Epithelial cell of proximal tubule (primary cell): ENCODE data around the gene TMEM52. TPM values are rescaled to one million over a fixed set of nuclear protein-coding genes. Genes with fewer than 3 reads are reported as not detected.

Source experiments
- DNase-seq: peaks from one replicate; pipeline ENCODE4 v3.0.0-alpha.2; 2011; ENCODE audit warnings: low read depth
- H3K4me3 ChIP-seq: 2 replicates; pipeline ENCODE4 v1.5.1; 2011; ENCODE audit warnings: low read depth, mild to moderate bottlenecking, low read length
- total RNA-seq: library from RNA; depleted of rRNA; stranded (reverse); fragments of >200 nt; gene quantifications from 2 replicates; pipeline ENCODE4 v1.2.3, GENCODE V29; 2015
- TF ChIP-seq, protein P1 (sequence below): conservative IDR thresholded peaks from 2 replicates; pipeline ENCODE4 v1.5.1; 2012; ENCODE audit warnings: low read depth, mild to moderate bottlenecking, low read length

The TMEM52 gene
- total RNA-seq, 1 donor from 2014 or later, result 0.75 TPM

DNA sequence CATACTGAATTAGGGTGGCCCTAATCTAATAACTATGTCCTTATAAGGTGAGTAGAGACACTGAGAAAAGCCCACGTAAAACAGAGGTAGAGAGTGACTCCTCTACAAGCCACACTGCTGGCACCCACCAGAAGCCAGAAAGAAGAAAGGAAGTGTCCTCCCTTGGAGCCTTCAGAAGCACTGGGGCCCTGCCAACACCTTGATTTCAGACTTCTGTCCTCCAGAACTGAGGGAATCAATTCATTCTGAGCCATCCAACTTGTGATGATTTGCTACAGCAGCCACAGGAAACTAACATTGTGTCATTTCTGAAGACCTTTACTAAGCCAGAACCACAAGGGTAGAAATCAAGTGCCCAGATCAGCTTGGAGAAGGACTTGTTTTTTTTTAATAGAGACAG lies 43.1 kb downstream of the TMEM52 start:
- no peak for DNase-seq
- TF ChIP-seq, protein P1, sequence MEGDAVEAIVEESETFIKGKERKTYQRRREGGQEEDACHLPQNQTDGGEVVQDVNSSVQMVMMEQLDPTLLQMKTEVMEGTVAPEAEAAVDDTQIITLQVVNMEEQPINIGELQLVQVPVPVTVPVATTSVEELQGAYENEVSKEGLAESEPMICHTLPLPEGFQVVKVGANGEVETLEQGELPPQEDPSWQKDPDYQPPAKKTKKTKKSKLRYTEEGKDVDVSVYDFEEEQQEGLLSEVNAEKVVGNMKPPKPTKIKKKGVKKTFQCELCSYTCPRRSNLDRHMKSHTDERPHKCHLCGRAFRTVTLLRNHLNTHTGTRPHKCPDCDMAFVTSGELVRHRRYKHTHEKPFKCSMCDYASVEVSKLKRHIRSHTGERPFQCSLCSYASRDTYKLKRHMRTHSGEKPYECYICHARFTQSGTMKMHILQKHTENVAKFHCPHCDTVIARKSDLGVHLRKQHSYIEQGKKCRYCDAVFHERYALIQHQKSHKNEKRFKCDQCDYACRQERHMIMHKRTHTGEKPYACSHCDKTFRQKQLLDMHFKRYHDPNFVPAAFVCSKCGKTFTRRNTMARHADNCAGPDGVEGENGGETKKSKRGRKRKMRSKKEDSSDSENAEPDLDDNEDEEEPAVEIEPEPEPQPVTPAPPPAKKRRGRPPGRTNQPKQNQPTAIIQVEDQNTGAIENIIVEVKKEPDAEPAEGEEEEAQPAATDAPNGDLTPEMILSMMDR, result no peak
- H3K4me3 ChIP-seq, result no peak overlapping the region

- H3K4me3 ChIP-seq, result no peak overlapping the region
- DNase-seq, result no peak
- TF ChIP-seq, protein P1, result no peak
Measured at GRCh38 chr1:1874901-1875300, 44.2 kb downstream of the TMEM52 start.

GRCh38 chr1:1873186-1873585 lies 45.9 kb downstream of the TMEM52 start:
- H3K4me3 ChIP-seq, result no peak overlapping the region
- TF ChIP-seq, protein P1, result no peak
- DNase-seq, result no peak

DNA sequence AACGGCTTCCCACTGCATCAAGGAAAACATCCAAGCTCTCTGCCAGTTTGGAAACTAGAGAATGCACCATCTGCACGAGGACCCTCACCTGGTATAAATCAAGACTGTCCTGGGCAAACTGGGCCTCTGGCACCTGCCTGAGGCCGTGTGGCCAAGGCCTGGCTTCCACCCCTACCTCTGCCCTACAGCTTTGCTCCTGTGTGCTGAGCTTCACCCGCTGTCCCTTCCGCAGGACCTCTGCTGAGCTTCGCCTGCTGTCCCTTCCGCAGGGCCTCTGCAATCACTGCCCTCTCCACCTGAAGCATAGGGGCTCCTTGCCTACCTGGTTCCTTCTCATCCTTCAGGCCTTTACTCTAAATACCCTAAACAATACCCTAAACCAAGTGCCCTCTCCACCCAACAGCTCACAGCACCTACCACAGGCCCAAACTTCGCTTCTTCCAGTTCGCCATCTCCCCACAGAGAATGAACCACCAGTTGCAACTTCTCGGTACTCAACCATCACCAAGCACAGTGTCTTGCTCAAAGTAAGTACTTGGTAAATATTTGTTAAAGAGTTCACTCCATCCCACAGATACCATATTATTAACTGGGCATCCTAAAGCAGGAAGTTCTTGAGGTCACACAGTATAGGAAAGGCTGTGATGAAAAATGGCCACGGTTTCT lies 46.6 kb downstream of the TMEM52 start:
- DNase-seq, result no peak
- TF ChIP-seq, protein P1, result no peak
- H3K4me3 ChIP-seq, result no peak overlapping the region

GRCh38 chr1:1869469-1869868 lies 49.6 kb downstream of the TMEM52 start:
- TF ChIP-seq, protein P1, result no peak
- no peak overlapping the region for H3K4me3 ChIP-seq
- no peak for DNase-seq

Other genes starting within 250 kb of the TMEM52 start
- gene SLC35E2B, start 226.5 kb downstream of the TMEM52 start, total RNA-seq, result 22.4 and 22.8 TPM in 2 replicates
- 10.3 and 11.6 TPM in 2 replicates for gene CDK11A, start 194.9 kb downstream of the TMEM52 start, total RNA-seq
- 48.8 and 55.6 TPM in 2 replicates for gene NADK, start 140.8 kb downstream of the TMEM52 start, total RNA-seq
- 179 and 200 TPM in 2 replicates for gene GNB1, start 28.2 kb downstream of the TMEM52 start, total RNA-seq
- gene CALML6, start 4.0 kb downstream of the TMEM52 start, total RNA-seq, result not detected in 2 replicates
- gene CFAP74, start 84.5 kb upstream of the TMEM52 start, total RNA-seq, result not detected in 2 replicates
- not detected in 2 replicates for gene GABRD, start 100.1 kb upstream of the TMEM52 start, total RNA-seq
- gene PRKCZ, start 131.1 kb upstream of the TMEM52 start, total RNA-seq, result 19.2 and 28.1 TPM in 2 replicates